ENCODE data around the gene SAMD11. TPM values are rescaled to one million over a fixed set of nuclear protein-coding genes. Genes with fewer than 3 reads are reported as not detected.

The SAMD11 gene
- polyA plus RNA-seq, 1 of the 3 experiments (the other 2 are of a cell fraction): 2.1 TPM

DNA sequence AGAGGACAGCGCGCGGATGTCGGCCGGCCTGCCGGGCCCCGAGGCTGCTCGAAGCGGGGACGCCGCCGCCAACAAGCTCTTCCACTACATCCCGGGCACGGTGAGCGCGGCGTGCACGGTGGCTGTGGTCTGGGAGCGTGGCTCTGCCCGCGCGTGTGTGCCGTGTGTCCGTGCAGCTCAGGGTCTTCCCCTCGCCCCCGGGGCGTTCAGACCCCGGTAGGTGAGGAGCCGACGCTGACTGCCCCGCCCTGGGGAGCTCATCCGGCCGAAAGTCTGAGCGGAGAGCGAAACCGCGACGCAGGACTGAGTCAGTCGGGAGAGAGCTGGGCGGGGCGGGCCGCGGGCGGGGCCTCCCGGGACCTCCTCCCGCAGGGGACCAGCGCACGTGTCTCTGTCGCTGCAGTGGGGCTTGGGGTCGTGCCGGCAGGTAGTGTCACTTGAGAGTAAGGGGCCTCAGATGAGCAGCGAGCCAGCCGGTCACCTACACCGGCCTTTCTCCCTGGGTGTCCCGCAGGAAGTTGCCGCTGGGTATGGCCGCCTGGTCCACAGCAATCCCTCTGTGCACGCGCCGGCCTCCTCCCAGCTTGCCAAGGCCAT is 43.1 kb downstream of the SAMD11 start:
- Histone ChIP-seq H3K36me3 (replicated peaks in 1 of 2; ENCODE audit: control insufficient read depth in 1 of 2, insufficient read depth in 2 of 2, low read length in 1 of 2) (peaks cover 0 to 14% of the 10 kb centered on the region in 2 experiments), H3F3A (replicated peaks; ENCODE audit: insufficient read depth) (no peaks in the 10 kb centered on the region), H2AFZ (ENCODE audit: low read depth) (no peak overlapping the region), H4K20me1 (ENCODE audit: insufficient read depth) (no peaks in the 10 kb centered on the region), H3K9me2 (no peaks in the 10 kb centered on the region), H3K27ac (ENCODE audit: low read depth in 2 of 2, low read length in 1 of 2) (no peak overlapping the region), H3K9ac (no peak overlapping the region), H3K4me2 (no peak overlapping the region), H3K79me2 (ENCODE audit: insufficient read depth) (no peaks in the 10 kb centered on the region), H3K4me1 (ENCODE audit: control insufficient read depth in 1 of 2, insufficient read depth in 2 of 2, low read depth in 1 of 2, low read length in 1 of 2) (peaks cover 0 to under 1% of the 10 kb centered on the region in 2 experiments; a peak in 1 of 4 replicates), H3K9me3 (no peaks in the 10 kb centered on the region), H3K27me3 (ENCODE audit: insufficient read depth) (no peaks in the 10 kb centered on the region), H3K4me3 (ENCODE audit: low read depth in 2 of 2, low read length in 1 of 2) (no peak overlapping the region)
- WGBS (ENCODE audit: low lambda C conversion rate): 89% methylated on average over 24 of the region's 60 CpGs
- POLR2A ChIA-PET: no interaction called here
- TF ChIP-seq NRF1 (IDR thresholded peaks at IDR 0.05; ENCODE audit: low read depth, low read length): no peak
- CTCF ChIA-PET: interaction anchor here (1.7 kb wide), 1 partner anchor 61 kb away, joined by 8 read pairs; no protein-coding TSS in a partner anchor
- no peak for DNase-seq

DNA sequence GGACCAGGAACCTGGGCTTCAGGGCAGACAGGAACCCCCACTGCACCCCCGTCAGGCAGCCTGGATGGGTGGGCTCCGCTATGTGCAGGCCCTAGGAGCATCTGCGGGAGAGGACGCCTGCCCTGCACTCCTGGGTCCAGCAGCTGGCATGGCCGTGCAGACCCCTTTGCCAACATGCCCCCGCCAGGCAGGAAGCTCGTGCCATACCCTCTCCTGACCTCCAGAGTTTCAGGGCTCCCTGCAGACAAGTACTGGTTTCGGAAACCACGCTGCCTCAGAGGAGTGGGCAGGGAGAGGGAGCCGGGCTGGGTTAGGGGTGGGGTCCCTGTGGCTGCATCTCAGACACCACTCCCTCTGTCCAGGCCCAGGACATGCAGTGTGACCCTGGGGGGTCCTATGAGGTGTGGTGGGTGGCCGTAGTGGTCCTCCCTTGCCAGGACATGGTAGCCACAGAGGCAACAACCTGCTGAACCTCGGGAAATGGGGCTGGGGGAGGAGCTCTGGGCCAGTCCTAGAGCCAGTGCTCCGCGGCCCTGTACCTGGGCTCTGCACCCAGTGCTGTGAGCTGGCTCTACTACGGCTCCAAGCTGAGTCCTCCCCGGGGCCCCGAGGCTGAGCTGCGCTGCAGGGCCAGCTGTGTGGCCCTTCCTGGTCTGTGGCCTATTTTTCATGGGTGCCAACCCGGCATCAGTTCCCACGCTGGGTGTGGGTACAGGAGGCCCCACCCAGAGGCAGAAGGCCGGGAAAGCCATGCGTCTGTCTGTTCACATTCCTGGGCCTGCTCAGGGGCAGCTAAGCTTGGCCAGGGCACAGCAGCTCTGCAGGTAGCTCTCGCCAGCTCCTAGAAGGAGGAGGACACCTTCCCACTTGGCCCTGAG is 44.0 kb downstream of the SAMD11 start:
- Histone ChIP-seq H3K4me3 (ENCODE audit: low read depth in 2 of 2, low read length in 1 of 2) (no peak overlapping the region), H3K27ac (ENCODE audit: low read depth in 2 of 2, low read length in 1 of 2) (no peak overlapping the region), H4K20me1 (ENCODE audit: insufficient read depth) (no peaks in the 10 kb centered on the region), H3K27me3 (ENCODE audit: insufficient read depth) (no peaks in the 10 kb centered on the region), H2AFZ (ENCODE audit: low read depth) (no peak overlapping the region), H3K9ac (no peak overlapping the region), H3K36me3 (replicated peaks in 1 of 2; ENCODE audit: control insufficient read depth in 1 of 2, insufficient read depth in 2 of 2, low read length in 1 of 2) (peaks cover 0 to 13% of the 10 kb centered on the region in 2 experiments), H3K4me1 (ENCODE audit: control insufficient read depth in 1 of 2, insufficient read depth in 2 of 2, low read depth in 1 of 2, low read length in 1 of 2) (no peaks in the 10 kb centered on the region), H3F3A (replicated peaks; ENCODE audit: insufficient read depth) (no peaks in the 10 kb centered on the region), H3K9me2 (no peaks in the 10 kb centered on the region), H3K4me2 (no peak overlapping the region), H3K79me2 (ENCODE audit: insufficient read depth) (no peaks in the 10 kb centered on the region), H3K9me3 (no peaks in the 10 kb centered on the region)
- DNase-seq: no peak
- ChIA-PET POLR2A (interaction anchor here (0.8 kb wide), 1 partner anchor 9 kb away, joined by 5 read pairs; no protein-coding TSS in a partner anchor), CTCF (interaction anchor here (0.8 to 1.7 kb wide), 3 partner anchors 8 to 62 kb away, joined by 3 to 8 read pairs (median 3); no protein-coding TSS in a partner anchor)
- 82% methylated on average over 2 of the region's 23 CpGs for WGBS (ENCODE audit: low lambda C conversion rate)
- TF ChIP-seq FOXJ3 (CRISPR knock-in tag; IDR thresholded peaks at IDR 0.05) (no peak), FOXM1 (IDR thresholded peaks at IDR 0.05; ENCODE audit: low read depth) (no peak), POLR2AphosphoS5 (IDR thresholded peaks at IDR 0.05; ENCODE audit: low read depth, low read length) (no peak), JUND (IDR thresholded peaks at IDR 0.05) (no peak), SIN3A (IDR thresholded peaks at IDR 0.05; ENCODE audit: borderline replicate concordance, low read depth, low read length) (no peak), TAF1 (IDR thresholded peaks at IDR 0.05; ENCODE audit: borderline replicate concordance, low read depth, low read length) (no peak), MXI1 (IDR thresholded peaks at IDR 0.05; ENCODE audit: low read depth, low read length) (no peak), GABPA (IDR thresholded peaks at IDR 0.05; ENCODE audit: low read depth) (no peak), RCOR1 (IDR thresholded peaks at IDR 0.05; ENCODE audit: low read length) (no peak), RAD21 (IDR thresholded peaks at IDR 0.05; ENCODE audit: low read length) (no peak), NRF1 (IDR thresholded peaks at IDR 0.05; ENCODE audit: low read depth, low read length) (no peak), EP300 (IDR thresholded peaks at IDR 0.05; ENCODE audit: borderline replicate concordance in 1 of 2, low read depth in 1 of 2, low read length in 1 of 2) (no peak), SMC3 (IDR thresholded peaks at IDR 0.05; ENCODE audit: low read depth, low read length) (no peak), RXRA (IDR thresholded peaks at IDR 0.05; ENCODE audit: borderline replicate concordance, low read depth) (no peak)
- TF ChIP-seq, protein P1, sequence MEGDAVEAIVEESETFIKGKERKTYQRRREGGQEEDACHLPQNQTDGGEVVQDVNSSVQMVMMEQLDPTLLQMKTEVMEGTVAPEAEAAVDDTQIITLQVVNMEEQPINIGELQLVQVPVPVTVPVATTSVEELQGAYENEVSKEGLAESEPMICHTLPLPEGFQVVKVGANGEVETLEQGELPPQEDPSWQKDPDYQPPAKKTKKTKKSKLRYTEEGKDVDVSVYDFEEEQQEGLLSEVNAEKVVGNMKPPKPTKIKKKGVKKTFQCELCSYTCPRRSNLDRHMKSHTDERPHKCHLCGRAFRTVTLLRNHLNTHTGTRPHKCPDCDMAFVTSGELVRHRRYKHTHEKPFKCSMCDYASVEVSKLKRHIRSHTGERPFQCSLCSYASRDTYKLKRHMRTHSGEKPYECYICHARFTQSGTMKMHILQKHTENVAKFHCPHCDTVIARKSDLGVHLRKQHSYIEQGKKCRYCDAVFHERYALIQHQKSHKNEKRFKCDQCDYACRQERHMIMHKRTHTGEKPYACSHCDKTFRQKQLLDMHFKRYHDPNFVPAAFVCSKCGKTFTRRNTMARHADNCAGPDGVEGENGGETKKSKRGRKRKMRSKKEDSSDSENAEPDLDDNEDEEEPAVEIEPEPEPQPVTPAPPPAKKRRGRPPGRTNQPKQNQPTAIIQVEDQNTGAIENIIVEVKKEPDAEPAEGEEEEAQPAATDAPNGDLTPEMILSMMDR (IDR thresholded peaks at IDR 0.05): no peak
- TF ChIP-seq, protein P2, sequence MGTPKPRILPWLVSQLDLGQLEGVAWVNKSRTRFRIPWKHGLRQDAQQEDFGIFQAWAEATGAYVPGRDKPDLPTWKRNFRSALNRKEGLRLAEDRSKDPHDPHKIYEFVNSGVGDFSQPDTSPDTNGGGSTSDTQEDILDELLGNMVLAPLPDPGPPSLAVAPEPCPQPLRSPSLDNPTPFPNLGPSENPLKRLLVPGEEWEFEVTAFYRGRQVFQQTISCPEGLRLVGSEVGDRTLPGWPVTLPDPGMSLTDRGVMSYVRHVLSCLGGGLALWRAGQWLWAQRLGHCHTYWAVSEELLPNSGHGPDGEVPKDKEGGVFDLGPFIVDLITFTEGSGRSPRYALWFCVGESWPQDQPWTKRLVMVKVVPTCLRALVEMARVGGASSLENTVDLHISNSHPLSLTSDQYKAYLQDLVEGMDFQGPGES (IDR thresholded peaks at IDR 0.05; ENCODE audit: low read depth, low read length): no peak
- TF ChIP-seq, protein P3, sequence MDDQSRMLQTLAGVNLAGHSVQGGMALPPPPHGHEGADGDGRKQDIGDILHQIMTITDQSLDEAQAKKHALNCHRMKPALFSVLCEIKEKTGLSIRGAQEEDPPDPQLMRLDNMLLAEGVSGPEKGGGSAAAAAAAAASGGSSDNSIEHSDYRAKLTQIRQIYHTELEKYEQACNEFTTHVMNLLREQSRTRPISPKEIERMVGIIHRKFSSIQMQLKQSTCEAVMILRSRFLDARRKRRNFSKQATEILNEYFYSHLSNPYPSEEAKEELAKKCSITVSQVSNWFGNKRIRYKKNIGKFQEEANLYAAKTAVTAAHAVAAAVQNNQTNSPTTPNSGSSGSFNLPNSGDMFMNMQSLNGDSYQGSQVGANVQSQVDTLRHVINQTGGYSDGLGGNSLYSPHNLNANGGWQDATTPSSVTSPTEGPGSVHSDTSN (IDR thresholded peaks at IDR 0.05): no peak
- TF ChIP-seq, protein P4, sequence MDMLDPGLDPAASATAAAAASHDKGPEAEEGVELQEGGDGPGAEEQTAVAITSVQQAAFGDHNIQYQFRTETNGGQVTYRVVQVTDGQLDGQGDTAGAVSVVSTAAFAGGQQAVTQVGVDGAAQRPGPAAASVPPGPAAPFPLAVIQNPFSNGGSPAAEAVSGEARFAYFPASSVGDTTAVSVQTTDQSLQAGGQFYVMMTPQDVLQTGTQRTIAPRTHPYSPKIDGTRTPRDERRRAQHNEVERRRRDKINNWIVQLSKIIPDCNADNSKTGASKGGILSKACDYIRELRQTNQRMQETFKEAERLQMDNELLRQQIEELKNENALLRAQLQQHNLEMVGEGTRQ (IDR thresholded peaks at IDR 0.05; ENCODE audit: borderline replicate concordance, low read depth, low read length): no peak
